ENCODE data around the gene MIPOL1. TPM values are rescaled to one million over a fixed set of nuclear protein-coding genes. Genes with fewer than 3 reads are reported as not detected.

MIPOL1 gene
- total RNA-seq, 6 experiments from 2014 or later: 6.5 to 7.7 (median 6.8) TPM

DNA sequence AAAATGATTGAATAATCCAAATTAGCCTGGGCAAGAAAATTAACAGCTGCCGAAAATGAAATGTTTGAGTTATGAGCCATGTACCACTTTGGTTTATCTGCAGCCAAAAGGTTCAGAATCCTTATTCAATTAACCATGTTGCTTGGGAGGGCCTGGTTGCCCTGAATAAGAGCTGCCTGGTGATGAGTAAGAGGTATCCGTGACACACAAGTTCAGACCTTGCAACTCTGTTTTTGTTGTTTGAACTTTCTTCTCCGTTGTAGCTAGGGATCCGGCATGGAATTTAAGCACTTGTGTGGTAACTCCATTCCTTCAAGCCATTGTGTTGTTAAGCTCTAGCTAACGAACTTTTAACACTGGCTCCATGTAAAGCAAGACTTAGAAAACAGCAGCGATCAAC is 361.6 kb downstream of the MIPOL1 start:
- Mint-ChIP-seq H3K27ac (no peak overlapping the region; the same call in 1 of the 2 replicates), H3K4me3 (no peak overlapping the region), H3K27me3 (ENCODE audit: insufficient read depth) (peaks cover 1% of the 10 kb centered on the region), H3K4me1 (ENCODE audit: low read depth) (peaks cover 15% of the 10 kb centered on the region; the same call in 1 of the 2 replicates), H3K9me3 (peaks cover 10% of the 10 kb centered on the region), H3K36me3 (ENCODE audit: low read depth) (peaks cover 9% of the 10 kb centered on the region)
- TF ChIP-seq, protein P1, sequence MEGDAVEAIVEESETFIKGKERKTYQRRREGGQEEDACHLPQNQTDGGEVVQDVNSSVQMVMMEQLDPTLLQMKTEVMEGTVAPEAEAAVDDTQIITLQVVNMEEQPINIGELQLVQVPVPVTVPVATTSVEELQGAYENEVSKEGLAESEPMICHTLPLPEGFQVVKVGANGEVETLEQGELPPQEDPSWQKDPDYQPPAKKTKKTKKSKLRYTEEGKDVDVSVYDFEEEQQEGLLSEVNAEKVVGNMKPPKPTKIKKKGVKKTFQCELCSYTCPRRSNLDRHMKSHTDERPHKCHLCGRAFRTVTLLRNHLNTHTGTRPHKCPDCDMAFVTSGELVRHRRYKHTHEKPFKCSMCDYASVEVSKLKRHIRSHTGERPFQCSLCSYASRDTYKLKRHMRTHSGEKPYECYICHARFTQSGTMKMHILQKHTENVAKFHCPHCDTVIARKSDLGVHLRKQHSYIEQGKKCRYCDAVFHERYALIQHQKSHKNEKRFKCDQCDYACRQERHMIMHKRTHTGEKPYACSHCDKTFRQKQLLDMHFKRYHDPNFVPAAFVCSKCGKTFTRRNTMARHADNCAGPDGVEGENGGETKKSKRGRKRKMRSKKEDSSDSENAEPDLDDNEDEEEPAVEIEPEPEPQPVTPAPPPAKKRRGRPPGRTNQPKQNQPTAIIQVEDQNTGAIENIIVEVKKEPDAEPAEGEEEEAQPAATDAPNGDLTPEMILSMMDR (IDR thresholded peaks at IDR 0.05): no peak
- DNase-seq: no peak

- no peaks in the 10 kb centered on the region for H3K9me3 Mint-ChIP-seq
- no peak overlapping the region for H3K27ac Mint-ChIP-seq
- no peaks in the 10 kb centered on the region; the same call in 1 of the 2 replicates for H3K27me3 Mint-ChIP-seq (ENCODE audit: insufficient read depth)
- TF ChIP-seq, protein P1 (IDR thresholded peaks at IDR 0.05): no peak
- no peak for DNase-seq
- peaks cover 20% of the 10 kb centered on the region; the same call in 1 of the 2 replicates for H3K4me1 Mint-ChIP-seq (ENCODE audit: low read depth)
- H3K4me3 Mint-ChIP-seq: no peak overlapping the region
- H3K36me3 Mint-ChIP-seq (ENCODE audit: low read depth): no peaks in the 10 kb centered on the region
Observed at GRCh38 chr14:37563189-37563588, 365.5 kb downstream of the MIPOL1 start.

- peaks cover 13% of the 10 kb centered on the region; the same call in 1 of the 2 replicates for H3K4me1 Mint-ChIP-seq (ENCODE audit: low read depth)
- TF ChIP-seq, protein P1 (IDR thresholded peaks at IDR 0.05): peak; percentile 62; the same call in 1 of the 2 replicates
- H3K9me3 Mint-ChIP-seq: no peaks in the 10 kb centered on the region
- DNase-seq: no peak
- no peaks in the 10 kb centered on the region for H3K27me3 Mint-ChIP-seq (ENCODE audit: insufficient read depth)
- H3K36me3 Mint-ChIP-seq (ENCODE audit: low read depth): no peaks in the 10 kb centered on the region
- H3K27ac Mint-ChIP-seq: no peak overlapping the region
- no peak overlapping the region for H3K4me3 Mint-ChIP-seq
Observed at GRCh38 chr14:37565550-37565949, 367.8 kb downstream of the MIPOL1 start.

- DNase-seq: no peak
- H3K4me3 Mint-ChIP-seq: no peak overlapping the region
- H3K27ac Mint-ChIP-seq: no peak overlapping the region
- H3K36me3 Mint-ChIP-seq (ENCODE audit: low read depth): no peaks in the 10 kb centered on the region
- H3K4me1 Mint-ChIP-seq (ENCODE audit: low read depth): peaks cover 15% of the 10 kb centered on the region; the same call in 1 of the 2 replicates
- no peaks in the 10 kb centered on the region; the same call in 1 of the 2 replicates for H3K27me3 Mint-ChIP-seq (ENCODE audit: insufficient read depth)
- no peaks in the 10 kb centered on the region for H3K9me3 Mint-ChIP-seq
- TF ChIP-seq, protein P1 (IDR thresholded peaks at IDR 0.05): no peak
Observed at GRCh38 chr14:37566811-37567371, 369.2 kb downstream of the MIPOL1 start.

GRCh38 chr14:37569729-37570128 is 372.0 kb downstream of the MIPOL1 start:
- H3K9me3 Mint-ChIP-seq: no peaks in the 10 kb centered on the region
- H3K27ac Mint-ChIP-seq: no peak overlapping the region
- no peaks in the 10 kb centered on the region for H3K36me3 Mint-ChIP-seq (ENCODE audit: low read depth)
- H3K4me3 Mint-ChIP-seq: no peak overlapping the region
- TF ChIP-seq, protein P1 (IDR thresholded peaks at IDR 0.05): no peak
- DNase-seq: no peak
- peaks cover 26% of the 10 kb centered on the region for H3K4me1 Mint-ChIP-seq (ENCODE audit: low read depth)
- H3K27me3 Mint-ChIP-seq (ENCODE audit: insufficient read depth): peaks cover 2% of the 10 kb centered on the region

Data from HFFc6 (cell line).